CD4-positive, alpha-beta T cell treated with Interleukin-12 subunit alpha and Interleukin-12 subunit beta, for 1 hour (primary cell): ENCODE results near the gene AGO4.
"Not testable (repeated sequence)": the region's sequence is repeated elsewhere in the genome, so short reads cannot be mapped to it uniquely, and the experiment has no call there.

ENCODE experiments used
- DNase-seq: peaks from one replicate; pipeline ENCODE4 v3.0.0-alpha.2; 2020

The AGO4 gene

GRCh38 chr1:35807614-35808449 is at the start of gene AGO4:
TSS of gene AGO4 (plus strand) at chr1:35808016. CDS start at chr1:35808417, 401 bp downstream.
- peak; percentile 43 for DNase-seq

DNA sequence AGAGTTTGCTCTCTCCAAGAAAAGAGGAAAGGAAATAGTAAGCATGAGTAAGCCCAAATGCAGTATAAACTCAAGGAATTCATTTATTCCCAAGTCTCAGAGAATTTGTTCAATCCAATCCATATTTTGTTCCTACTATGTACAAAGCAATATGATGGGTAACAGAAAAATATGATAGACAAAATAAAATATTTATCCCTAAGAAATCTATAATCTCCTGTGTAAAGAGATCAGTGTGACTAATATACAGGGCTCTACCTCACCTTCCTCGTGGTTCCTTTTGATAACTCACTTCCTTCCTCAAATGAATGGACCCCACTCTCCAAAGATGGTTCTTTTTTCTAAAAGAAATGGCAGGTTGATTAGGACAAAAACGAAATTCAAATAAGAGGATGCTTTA is 45.7 kb upstream of the AGO4 start:
- DNase-seq, result no peak

GRCh38 chr1:35763201-35763600 is 44.6 kb upstream of the AGO4 start:
- DNase-seq, result no peak

DNA sequence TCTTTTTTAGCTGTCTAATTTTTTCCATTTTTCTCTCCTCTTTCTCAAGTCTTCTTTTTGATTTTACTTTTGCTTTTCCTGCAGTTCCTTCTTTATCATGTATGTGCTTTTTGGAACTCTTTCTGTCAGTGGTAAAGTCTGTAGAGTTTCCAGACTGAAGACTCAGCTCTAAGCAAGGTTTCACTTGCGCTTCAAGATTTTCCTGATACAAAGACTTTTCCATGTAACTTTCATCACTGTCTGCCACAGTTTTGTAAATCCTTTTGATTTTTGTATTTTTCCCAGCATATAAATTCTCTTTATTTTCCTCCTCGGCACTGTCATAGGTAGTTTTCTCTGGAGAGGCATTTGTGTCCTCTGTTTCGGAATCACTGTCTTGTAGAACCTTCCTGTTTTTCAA is 43.5 kb upstream of the AGO4 start:
- no peak for DNase-seq

GRCh38 chr1:35768350-35769187 is 39.2 kb upstream of the AGO4 start:
- DNase-seq, result no peak

DNA sequence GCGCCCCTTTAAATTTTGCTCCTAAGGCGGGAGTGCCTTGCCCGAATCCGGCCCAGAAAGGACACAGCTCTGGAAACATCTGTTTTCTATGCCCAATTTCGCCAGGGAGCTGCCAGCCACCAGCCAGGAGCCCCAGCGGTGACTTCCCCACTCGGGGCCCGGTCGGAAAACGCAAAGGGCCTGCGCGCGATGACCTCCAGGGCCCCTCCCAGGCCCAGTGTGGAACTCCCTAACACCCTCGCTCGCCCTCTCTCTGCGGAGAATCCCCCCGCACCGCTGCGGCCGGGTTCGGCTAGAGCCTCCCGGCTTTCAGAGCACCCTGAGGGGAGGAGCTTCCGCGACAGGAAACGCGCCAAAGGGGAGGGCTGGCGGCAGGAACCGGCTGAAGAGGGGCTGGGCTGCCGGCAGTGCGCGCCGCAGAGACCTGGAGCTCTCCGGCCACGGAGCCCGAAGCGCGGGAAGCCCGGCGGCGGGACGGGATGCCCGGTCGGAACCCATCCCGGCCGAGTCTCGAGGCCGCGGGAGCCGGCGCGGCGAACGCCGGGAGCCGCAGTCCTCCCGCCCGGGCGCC is 38.5 kb upstream of the AGO4 start:
- DNase-seq, result peak; percentile 85

GRCh38 chr1:35773711-35774110 is 34.1 kb upstream of the AGO4 start:
- DNase-seq, result no peak

- not testable (repeated sequence) for DNase-seq
Observed at GRCh38 chr1:35776172-35776571, 31.6 kb upstream of the AGO4 start.

- no peak for DNase-seq
Observed at GRCh38 chr1:35777109-35777508, 30.7 kb upstream of the AGO4 start.

DNA sequence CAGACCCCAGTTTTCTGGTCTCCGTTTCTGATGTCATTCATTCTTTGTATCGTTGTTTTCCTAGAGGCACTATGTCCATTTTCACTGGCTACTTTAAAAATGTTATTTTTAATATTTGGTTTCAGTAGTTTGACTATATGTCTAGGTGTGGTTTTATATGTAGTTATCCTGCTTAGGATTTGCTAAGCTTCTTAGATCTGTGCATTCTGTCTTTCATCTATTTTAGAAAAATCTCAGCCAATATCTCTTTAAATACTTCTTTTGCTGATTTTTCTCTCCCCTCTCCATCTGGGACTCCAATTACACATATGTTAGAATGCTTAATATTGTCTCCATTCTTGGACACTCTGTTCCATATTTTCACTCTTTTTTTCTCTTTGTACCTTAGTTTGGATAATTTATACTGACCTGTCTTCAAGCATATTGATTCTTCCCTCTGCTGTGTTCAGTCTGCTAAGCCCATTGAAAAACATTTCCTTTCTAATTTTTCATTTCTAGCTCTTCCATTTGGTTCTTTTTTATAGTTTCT is 24.7 kb upstream of the AGO4 start:
- no peak for DNase-seq

DNA sequence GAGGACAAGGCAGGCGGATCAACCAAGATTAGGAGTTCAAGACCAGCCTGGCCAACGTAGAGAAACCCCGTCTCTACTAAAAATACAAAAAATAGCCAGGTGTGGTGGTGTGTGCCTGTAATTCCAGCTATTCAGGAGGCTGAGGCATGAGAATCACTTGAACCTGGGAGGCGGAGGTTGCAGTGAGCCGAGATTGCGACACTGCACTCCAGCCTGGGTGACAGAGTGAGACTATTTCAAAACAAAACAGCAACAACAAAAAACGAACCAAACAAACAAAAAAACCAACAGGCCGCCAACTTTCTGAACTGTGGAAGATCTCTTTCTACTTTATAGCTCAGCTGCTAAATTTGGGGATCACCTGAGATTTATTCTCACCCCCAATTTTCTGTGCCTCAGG is 23.5 kb upstream of the AGO4 start:
- DNase-seq, result not testable (repeated sequence)

DNA sequence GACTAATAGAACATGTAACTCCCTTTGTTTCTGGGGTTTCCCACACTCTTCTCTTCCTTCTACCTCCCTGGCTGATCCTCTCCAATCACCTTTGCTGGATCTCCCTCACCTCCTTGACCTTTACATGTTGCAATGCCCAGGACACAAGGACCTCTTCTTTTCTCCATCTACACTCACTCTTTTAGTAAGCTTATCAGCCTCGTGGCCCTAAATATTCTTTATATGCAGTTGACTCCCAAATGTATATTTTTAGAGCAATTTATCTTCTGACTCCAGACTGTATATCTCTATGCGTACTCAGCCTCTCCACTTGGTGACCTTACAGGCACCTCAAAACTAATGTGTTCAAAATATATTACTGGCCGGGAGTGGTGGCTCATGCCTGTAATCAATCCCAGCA is 19.7 kb upstream of the AGO4 start:
- no peak for DNase-seq

- DNase-seq, result no peak
Observed at GRCh38 chr1:35790670-35791069, 17.1 kb upstream of the AGO4 start.

- DNase-seq, result no peak
Observed at GRCh38 chr1:35795295-35795694, 12.5 kb upstream of the AGO4 start.

DNA sequence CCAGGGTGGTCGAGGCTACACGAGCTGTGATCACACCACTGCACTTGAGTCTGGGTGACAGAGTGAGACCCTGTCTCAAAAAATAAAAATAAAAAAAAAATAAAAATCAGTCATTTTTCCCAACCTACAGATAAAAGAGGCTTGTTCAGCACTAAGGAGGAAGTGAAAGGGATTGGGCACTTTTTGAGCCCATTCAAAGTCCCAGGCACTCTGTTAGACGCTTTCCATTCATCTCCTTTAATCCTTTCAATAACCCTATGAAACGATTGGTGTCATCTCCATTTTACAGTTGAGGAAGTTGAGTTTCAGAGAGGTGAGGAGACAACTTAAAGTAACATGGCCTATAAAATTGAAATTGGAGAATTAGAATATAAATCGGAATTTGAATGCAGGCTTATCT is 10.4 kb upstream of the AGO4 start:
- DNase-seq, result no peak

- DNase-seq, result not testable (repeated sequence)
Observed at GRCh38 chr1:35798019-35798418, 9.8 kb upstream of the AGO4 start.

DNA sequence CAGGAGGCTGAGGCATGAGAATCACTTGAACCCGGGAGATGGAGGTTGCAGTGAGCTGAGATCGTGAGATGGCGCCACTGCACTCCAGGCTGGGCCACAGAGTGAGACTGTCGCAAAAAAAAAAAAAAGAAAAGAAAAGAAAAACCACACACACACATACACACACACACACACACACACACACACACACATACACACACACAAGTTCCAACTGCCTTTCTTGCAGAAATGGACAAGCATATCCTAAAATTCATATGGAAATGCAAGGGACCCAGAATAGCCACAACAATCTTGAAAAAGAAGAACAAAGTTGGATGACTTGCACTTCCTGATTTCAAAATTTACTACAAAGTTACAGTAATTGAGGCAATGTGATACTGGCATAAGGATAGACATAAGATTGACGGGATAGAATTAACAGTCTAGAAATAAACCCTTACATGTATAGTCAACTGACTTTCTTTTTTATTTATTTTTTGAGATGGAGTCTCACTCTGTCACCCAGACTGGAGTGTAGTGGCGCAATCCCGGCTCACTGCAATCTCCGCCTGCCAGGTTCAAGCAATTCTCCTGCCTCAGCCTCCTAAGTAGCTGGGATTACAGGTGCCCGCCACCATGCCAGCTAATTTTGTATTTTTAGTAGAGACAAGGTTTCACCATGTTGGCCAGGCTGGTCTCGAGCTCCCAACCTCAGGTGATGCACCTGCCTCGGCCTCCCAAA is 7.5 kb upstream of the AGO4 start:
- not testable (repeated sequence) for DNase-seq

- DNase-seq, result no peak
Observed at GRCh38 chr1:35808450-35809113, 766 bp downstream of the AGO4 start.

DNA sequence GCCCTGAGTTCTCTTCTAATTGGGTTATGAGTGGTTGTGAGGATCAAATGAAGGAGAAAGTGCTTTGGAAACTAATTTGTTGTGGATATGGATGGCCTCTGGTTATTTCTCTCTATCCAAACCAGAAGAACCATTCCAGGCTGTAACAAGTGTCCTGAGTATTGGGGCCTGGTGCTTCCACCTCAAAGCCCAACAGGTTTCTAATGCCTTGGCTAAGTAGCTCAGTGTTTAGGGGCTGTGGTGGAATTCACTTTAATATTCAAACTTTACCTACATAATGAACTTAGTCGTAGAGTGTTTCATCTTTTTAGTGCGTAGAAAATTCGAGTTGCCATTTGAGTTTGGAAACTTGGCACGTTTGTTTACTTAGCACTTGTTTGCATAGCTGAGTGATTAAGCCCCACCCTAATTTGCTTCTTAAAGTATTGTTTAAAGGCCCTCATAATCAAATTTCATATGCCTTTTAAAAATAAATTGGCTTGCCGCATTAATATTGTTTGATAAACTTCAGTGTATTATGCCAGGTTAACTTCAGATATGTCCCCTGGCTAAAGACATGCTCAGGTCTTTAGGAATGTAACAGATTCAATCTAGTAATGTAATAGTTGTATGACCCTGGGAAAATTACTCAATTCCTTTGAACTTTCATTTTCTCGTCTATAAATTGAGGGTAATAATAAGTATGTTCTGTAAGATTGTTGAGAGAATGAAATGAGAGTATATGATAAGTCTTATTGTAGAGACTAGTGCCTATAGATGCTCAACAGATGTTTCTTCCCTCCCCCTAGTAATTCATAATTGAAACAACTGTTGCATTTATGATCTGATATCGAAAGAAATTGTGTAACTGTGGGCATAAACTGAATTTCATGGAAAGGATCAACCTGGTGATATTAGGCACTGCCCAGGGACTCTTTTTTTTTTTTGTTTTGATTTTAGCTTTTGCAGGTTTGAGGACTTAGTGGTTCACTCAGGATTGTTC is 1.6 kb downstream of the AGO4 start:
- DNase-seq, result no peak

DNA sequence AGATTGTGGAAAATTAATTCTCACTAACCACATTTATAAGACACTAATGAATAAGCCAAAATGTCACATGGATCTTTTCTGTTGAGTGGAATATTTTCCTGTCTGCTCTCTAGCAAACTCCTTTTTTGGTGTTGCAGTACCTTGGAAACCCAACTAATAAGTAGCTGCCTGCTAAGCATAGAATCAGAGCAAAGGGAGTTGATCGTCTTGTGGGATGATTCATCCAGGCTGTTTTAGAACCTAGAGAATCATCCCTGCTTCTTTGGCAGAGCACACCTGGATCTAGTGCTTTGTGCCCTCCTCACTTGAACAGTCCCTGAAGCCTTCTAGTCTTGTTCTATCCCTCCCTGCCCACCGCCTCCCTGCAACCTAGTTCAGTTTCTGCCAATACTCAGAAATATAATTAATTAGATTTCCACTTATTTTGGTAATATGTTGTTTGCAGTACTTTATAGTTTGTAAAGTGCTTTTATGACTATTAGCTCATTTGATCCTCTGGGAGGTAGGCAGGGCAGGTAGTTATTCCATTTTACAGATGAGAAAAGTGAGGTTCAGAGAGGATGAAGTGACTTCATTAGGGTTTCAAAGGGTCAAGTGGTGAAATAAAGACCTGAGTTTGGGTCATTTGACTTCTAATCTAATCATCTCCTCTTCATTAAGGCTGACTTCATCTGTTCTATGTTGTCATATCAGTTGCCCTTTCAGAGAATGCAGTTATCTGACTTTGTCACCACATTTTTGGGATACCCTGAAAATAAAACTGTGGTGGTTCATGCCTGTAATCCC is 2.5 kb downstream of the AGO4 start:
- no peak for DNase-seq
